Fibroblast of lung (primary cell): Measurements from ENCODE around the gene CNTFR. TPM values are rescaled to one million over a fixed set of nuclear protein-coding genes. Genes with fewer than 3 reads are reported as not detected.

Source experiments
- DNase-seq, 2 donors: peaks; one replicate each; pipeline versions ENCODE4 v3.0.0 to v3.0.0-alpha.2; 2010; ENCODE audit warnings: low read depth in 2 of 2
- H2AFZ ChIP-seq: 2 replicates; pipeline ENCODE4 v1.5.1; 2012; ENCODE audit warnings: low read length, control low read depth, inconsistent platforms
- H3K27ac ChIP-seq: 2 replicates; pipeline ENCODE4 v1.5.1; 2011; ENCODE audit warnings: low read length, control low read depth; ENCODE audit not compliant: insufficient read depth
- H3K27me3 ChIP-seq: 2 replicates; pipeline ENCODE4 v1.5.1; 2011; ENCODE audit warnings: mild to moderate bottlenecking, low read length; ENCODE audit not compliant: control insufficient read depth, insufficient read depth
- H3K36me3 ChIP-seq: 2 replicates; pipeline ENCODE4 v1.5.1; 2011; ENCODE audit warnings: low read length; ENCODE audit not compliant: control insufficient read depth, insufficient read depth
- H3K4me1 ChIP-seq: 2 replicates; pipeline ENCODE4 v1.5.1; 2011; ENCODE audit warnings: low read length; ENCODE audit not compliant: control insufficient read depth, insufficient read depth; ENCODE audit errors: extremely low read depth
- H3K4me2 ChIP-seq: 2 replicates; pipeline ENCODE4 v1.5.1; 2011; ENCODE audit warnings: low read length, control low read depth; ENCODE audit not compliant: insufficient read depth; ENCODE audit errors: extremely low read depth
- H3K4me3 ChIP-seq, 4 experiments: fragments of 200-600 bp in 1 of 4; sonication (generic) in 1 of 4; replicated peaks in 1 of 4; 2 replicates each; pipeline ENCODE4 v1.5.1; 2011 to 2016; ENCODE audit warnings: low read length in 4 of 4, low read depth in 3 of 4, mild to moderate bottlenecking in 3 of 4, control low read depth in 2 of 4, inconsistent platforms in 1 of 4, mixed read lengths in 1 of 4; ENCODE audit not compliant: insufficient read depth in 1 of 4; ENCODE audit errors: control extremely low read depth in 1 of 4
- H3K79me2 ChIP-seq: 2 replicates; pipeline ENCODE4 v1.5.1; 2012; ENCODE audit warnings: mild to moderate bottlenecking, low read length, inconsistent platforms; ENCODE audit not compliant: control insufficient read depth, insufficient read depth
- H3K9ac ChIP-seq: 2 replicates; pipeline ENCODE4 v1.5.1; 2011; ENCODE audit warnings: mild to moderate bottlenecking, low read length, control low read depth; ENCODE audit not compliant: insufficient read depth
- H3K9me3 ChIP-seq: 2 replicates; pipeline ENCODE4 v1.5.1; 2012; ENCODE audit warnings: low read depth, low read length; ENCODE audit not compliant: control insufficient read depth, insufficient read depth
- H4K20me1 ChIP-seq: 2 replicates; pipeline ENCODE4 v1.5.1; 2011; ENCODE audit warnings: low read length; ENCODE audit not compliant: control insufficient read depth, insufficient read depth; ENCODE audit errors: extremely low read depth
- EZH2 ChIP-seq: IDR thresholded peaks from 2 replicates; pipeline ENCODE4 v1.5.1; 2012; ENCODE audit warnings: low read length, control low read depth, mild to moderate bottlenecking; ENCODE audit errors: missing control alignments
- polyA plus RNA-seq, 2 donors: library from polyadenylated mRNA; depleted of rRNA in 1 of 2; stranded (reverse) in 1 of 2; unstranded in 1 of 2; fragments of >200 nt; gene quantifications; 2 replicates each; pipeline ENCODE4 v1.2.1, GENCODE V29; 2011 to 2012; ENCODE audit warnings: missing spikeins in 1 of 2
- total RNA-seq: library from RNA; depleted of rRNA; stranded (reverse); fragments of >200 nt; gene quantifications from 2 replicates; pipeline ENCODE4 v1.2.1, GENCODE V29; 2014
- TF ChIP-seq, protein P1 (sequence below), 2 donors: IDR thresholded peaks in 1 of 2; conservative IDR thresholded peaks in 1 of 2; 1 replicate in 1 of 2; 2 replicates in 1 of 2; pipeline ENCODE4 v1.5.1; 2011 to 2012; ENCODE audit warnings: low read length in 2 of 2, control low read depth in 1 of 2, inconsistent platforms in 1 of 2, low read depth in 1 of 2, mild to moderate bottlenecking in 1 of 2

Gene CNTFR
- total and polyA plus RNA-seq, 2 donors (not counting 1 experiment from before 2014, with no cell fraction given) = not detected

- Histone ChIP-seq H3K79me2 (no peaks in the 10 kb centered on the region), H3K4me1 (no peaks in the 10 kb centered on the region), H3K27ac (no peak overlapping the region), H2AFZ (no peak overlapping the region), H3K27me3 (peaks cover 3% of the 10 kb centered on the region), H3K9me3 (no peaks in the 10 kb centered on the region), H3K4me2 (no peak overlapping the region), H3K9ac (no peak overlapping the region), H4K20me1 (no peaks in the 10 kb centered on the region), H3K4me3 (no peak overlapping the region), H3K36me3 (no peaks in the 10 kb centered on the region)
- DNase-seq = no peak
- TF ChIP-seq, protein P1, sequence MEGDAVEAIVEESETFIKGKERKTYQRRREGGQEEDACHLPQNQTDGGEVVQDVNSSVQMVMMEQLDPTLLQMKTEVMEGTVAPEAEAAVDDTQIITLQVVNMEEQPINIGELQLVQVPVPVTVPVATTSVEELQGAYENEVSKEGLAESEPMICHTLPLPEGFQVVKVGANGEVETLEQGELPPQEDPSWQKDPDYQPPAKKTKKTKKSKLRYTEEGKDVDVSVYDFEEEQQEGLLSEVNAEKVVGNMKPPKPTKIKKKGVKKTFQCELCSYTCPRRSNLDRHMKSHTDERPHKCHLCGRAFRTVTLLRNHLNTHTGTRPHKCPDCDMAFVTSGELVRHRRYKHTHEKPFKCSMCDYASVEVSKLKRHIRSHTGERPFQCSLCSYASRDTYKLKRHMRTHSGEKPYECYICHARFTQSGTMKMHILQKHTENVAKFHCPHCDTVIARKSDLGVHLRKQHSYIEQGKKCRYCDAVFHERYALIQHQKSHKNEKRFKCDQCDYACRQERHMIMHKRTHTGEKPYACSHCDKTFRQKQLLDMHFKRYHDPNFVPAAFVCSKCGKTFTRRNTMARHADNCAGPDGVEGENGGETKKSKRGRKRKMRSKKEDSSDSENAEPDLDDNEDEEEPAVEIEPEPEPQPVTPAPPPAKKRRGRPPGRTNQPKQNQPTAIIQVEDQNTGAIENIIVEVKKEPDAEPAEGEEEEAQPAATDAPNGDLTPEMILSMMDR (conservative IDR thresholded peaks at IDR 0.05 in 1 of 2, IDR thresholded peaks at IDR 0.05 in 1 of 2; ENCODE audit: low read depth in 1 of 2, low read length in 2 of 2) = no peak
- no peak for TF ChIP-seq EZH2
Measured at GRCh38 chr9:34510497-34511468, 78.7 kb downstream of the CNTFR start.

DNA sequence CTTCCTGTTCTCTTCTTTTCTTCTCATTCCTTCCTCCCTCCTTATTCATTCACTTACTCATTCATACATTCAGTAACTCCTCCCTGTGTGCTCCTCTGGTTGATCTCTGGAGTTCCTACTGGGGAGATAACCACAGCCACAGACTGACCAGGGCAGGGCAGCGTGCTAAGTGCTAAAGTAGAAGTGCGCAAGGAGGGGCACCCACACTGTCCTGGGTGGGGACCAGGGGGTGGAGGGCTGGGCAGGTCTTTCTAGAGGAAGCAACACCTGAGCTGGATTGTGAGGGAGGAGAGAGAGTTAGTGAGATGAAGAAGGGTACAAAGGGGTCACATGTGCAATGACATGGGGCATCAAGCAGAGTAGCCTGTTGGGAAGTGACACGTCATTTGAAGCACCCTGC lies 80.6 kb downstream of the CNTFR start:
- no peaks in the 10 kb centered on the region for H3K79me2 ChIP-seq
- H3K4me2 ChIP-seq = no peak overlapping the region
- H3K4me1 ChIP-seq = no peaks in the 10 kb centered on the region
- H3K4me3 ChIP-seq = no peak overlapping the region
- H3K36me3 ChIP-seq = no peaks in the 10 kb centered on the region
- H3K9me3 ChIP-seq = no peaks in the 10 kb centered on the region
- H3K27ac ChIP-seq = no peak overlapping the region
- peaks cover 4% of the 10 kb centered on the region for H3K27me3 ChIP-seq
- no peak overlapping the region for H2AFZ ChIP-seq
- no peak for DNase-seq
- no peaks in the 10 kb centered on the region for H4K20me1 ChIP-seq
- H3K9ac ChIP-seq = no peak overlapping the region
- TF ChIP-seq, protein P1 (conservative IDR thresholded peaks at IDR 0.05 in 1 of 2, IDR thresholded peaks at IDR 0.05 in 1 of 2; ENCODE audit: low read depth in 1 of 2, low read length in 2 of 2) = no peak
- no peak for TF ChIP-seq EZH2

DNA sequence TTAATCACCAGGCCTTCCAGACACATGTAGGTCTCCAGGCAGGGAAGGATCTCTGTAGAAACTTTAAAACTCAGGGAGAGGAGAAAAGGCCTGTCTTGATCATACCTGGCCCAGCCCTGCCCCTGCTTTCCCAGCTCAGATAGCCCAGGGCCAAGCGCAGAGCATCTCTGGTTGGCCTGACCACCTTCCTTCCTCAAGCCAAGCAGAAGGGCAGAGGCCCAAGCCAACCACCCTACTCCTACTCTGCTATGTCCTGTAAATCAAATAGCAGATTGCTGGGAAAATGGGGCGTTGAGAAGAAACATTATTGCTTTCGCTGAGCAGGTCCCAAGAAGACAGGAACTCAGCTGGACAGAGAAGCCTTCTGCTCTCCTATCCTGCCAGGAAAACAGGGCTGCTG lies 81.1 kb downstream of the CNTFR start:
- no peak overlapping the region for H3K9ac ChIP-seq
- H3K4me2 ChIP-seq = no peak overlapping the region
- H3K4me1 ChIP-seq = no peaks in the 10 kb centered on the region
- DNase-seq = no peak
- no peaks in the 10 kb centered on the region for H3K9me3 ChIP-seq
- no peak overlapping the region for H2AFZ ChIP-seq
- H4K20me1 ChIP-seq = no peaks in the 10 kb centered on the region
- no peaks in the 10 kb centered on the region for H3K36me3 ChIP-seq
- H3K27me3 ChIP-seq = peaks cover 9% of the 10 kb centered on the region
- H3K79me2 ChIP-seq = no peaks in the 10 kb centered on the region
- TF ChIP-seq, protein P1 (conservative IDR thresholded peaks at IDR 0.05 in 1 of 2, IDR thresholded peaks at IDR 0.05 in 1 of 2; ENCODE audit: low read depth in 1 of 2, low read length in 2 of 2) = no peak
- no peak for TF ChIP-seq EZH2
- no peak overlapping the region for H3K4me3 ChIP-seq
- H3K27ac ChIP-seq = no peak overlapping the region
